Measurements from ENCODE around the gene C14orf119.

The C14orf119 gene

DNA sequence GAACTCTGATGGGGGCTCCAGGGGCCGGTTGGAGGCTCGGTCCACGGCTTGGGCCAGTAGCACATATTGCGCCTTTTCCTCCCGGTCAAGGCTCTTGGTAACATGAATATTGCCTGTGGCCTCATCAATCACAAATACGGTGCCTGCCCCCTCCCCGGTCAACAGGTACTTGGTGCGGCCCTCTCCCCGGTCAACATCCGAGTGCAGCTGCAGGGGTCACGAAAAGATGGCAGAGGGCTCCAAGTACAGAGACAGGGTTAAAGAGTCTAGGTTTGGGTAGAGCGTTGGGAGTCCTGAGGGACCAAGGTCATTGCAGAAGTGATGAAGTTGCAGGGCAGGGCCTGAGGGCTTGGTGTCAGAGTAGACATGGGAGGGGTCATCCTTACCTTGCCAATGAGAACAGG is 40.2 kb upstream of the C14orf119 start:
- Histone ChIP-seq H3K9ac (ENCODE audit: low read length) (no peak overlapping the region), H3K4me1 (ENCODE audit: control insufficient read depth, insufficient read depth, low read length) (peaks cover 8% of the 10 kb centered on the region), H3K36me3 (ENCODE audit: control insufficient read depth, insufficient read depth, low read length, severe bottlenecking) (peaks cover 20% of the 10 kb centered on the region), H3K4me3 (ENCODE audit: low read length) (no peak overlapping the region), H3K9me3 (ENCODE audit: control insufficient read depth, low read length) (no peaks in the 10 kb centered on the region), H3K27me3 (replicated peaks; ENCODE audit: control insufficient read depth, insufficient read depth, low read length) (no peaks in the 10 kb centered on the region)
- DNase-seq (ENCODE audit: low read depth): no peak

DNA sequence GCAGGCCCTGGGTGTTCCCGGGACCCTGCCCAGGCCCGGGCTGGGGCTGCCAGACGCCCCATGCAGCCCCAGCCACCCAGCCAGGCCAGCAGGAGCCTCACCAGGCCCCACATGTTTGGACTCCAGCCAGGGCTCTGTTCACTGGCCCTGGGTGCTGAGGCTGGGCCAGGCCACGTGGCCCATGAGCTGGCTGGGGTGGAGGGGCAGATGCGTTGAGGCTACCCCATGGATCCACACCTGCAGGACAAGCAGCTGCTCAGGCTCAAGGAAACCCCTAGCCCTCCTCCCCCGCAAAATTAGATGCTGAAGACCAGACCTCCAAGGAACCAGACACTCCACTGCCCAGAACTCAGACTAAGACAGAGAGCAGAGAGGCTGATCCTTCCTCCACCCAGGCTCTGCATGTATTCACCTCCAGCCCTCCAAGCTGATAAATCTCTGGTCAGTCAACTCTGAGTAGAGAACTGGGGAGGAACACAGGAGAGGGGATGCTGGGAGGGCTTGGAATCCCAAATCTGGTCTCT is 39.6 kb upstream of the C14orf119 start:
- Histone ChIP-seq H3K36me3 (ENCODE audit: control insufficient read depth, insufficient read depth, low read length, severe bottlenecking) (peaks cover 25% of the 10 kb centered on the region), H3K4me3 (ENCODE audit: low read length) (no peak overlapping the region), H3K9ac (ENCODE audit: low read length) (no peak overlapping the region), H3K27me3 (replicated peaks; ENCODE audit: control insufficient read depth, insufficient read depth, low read length) (no peaks in the 10 kb centered on the region), H3K9me3 (ENCODE audit: control insufficient read depth, low read length) (no peaks in the 10 kb centered on the region), H3K4me1 (ENCODE audit: control insufficient read depth, insufficient read depth, low read length) (peaks cover 8% of the 10 kb centered on the region)
- DNase-seq (ENCODE audit: low read depth): no peak

- Histone ChIP-seq H3K4me3 (ENCODE audit: low read length) (no peak overlapping the region), H3K4me1 (ENCODE audit: control insufficient read depth, insufficient read depth, low read length) (peaks cover 8% of the 10 kb centered on the region), H3K9me3 (ENCODE audit: control insufficient read depth, low read length) (no peaks in the 10 kb centered on the region), H3K36me3 (ENCODE audit: control insufficient read depth, insufficient read depth, low read length, severe bottlenecking) (peaks cover 32% of the 10 kb centered on the region), H3K27me3 (replicated peaks; ENCODE audit: control insufficient read depth, insufficient read depth, low read length) (no peaks in the 10 kb centered on the region), H3K9ac (ENCODE audit: low read length) (peak overlapping the region; percentile 62)
- peak; percentile 81 for DNase-seq (ENCODE audit: low read depth)
These were observed 39.0 kb upstream of the C14orf119 start for GRCh38 chr14:23056145-23056955.

GRCh38 chr14:23056956-23057756 is 38.1 kb upstream of the C14orf119 start, which contains the start of gene CDH24:
Gene CDH24, minus strand, starts transcription at chr14:23057520. Its CDS starts 1,787 bp downstream, at chr14:23055733.
- peak within 1 kb of the TSS; percentile 71 for H3K9ac ChIP-seq (ENCODE audit: low read length)
- H3K9me3 ChIP-seq (ENCODE audit: control insufficient read depth, low read length): no peaks in the 10 kb centered on the region
- peaks cover 35% of the 10 kb centered on the region for H3K36me3 ChIP-seq (ENCODE audit: control insufficient read depth, insufficient read depth, low read length, severe bottlenecking)
- peak within 1 kb of the TSS; percentile 74 for H3K4me3 ChIP-seq (ENCODE audit: low read length)
- DNase-seq (ENCODE audit: low read depth): peak; percentile 90
- peaks cover 13% of the 10 kb centered on the region for H3K4me1 ChIP-seq (ENCODE audit: control insufficient read depth, insufficient read depth, low read length)
- H3K27me3 ChIP-seq (replicated peaks; ENCODE audit: control insufficient read depth, insufficient read depth, low read length): no peaks in the 10 kb centered on the region

GRCh38 chr14:23057757-23058653 is 37.3 kb upstream of the C14orf119 start:
- Histone ChIP-seq H3K9ac (ENCODE audit: low read length) (peak overlapping the region; percentile 71), H3K27me3 (replicated peaks; ENCODE audit: control insufficient read depth, insufficient read depth, low read length) (no peaks in the 10 kb centered on the region), H3K4me3 (ENCODE audit: low read length) (peak overlapping the region; percentile 74), H3K36me3 (ENCODE audit: control insufficient read depth, insufficient read depth, low read length, severe bottlenecking) (peaks cover 44% of the 10 kb centered on the region), H3K4me1 (ENCODE audit: control insufficient read depth, insufficient read depth, low read length) (peaks cover 18% of the 10 kb centered on the region), H3K9me3 (ENCODE audit: control insufficient read depth, low read length) (no peaks in the 10 kb centered on the region)
- peak; percentile 94 for DNase-seq (ENCODE audit: low read depth)

DNA sequence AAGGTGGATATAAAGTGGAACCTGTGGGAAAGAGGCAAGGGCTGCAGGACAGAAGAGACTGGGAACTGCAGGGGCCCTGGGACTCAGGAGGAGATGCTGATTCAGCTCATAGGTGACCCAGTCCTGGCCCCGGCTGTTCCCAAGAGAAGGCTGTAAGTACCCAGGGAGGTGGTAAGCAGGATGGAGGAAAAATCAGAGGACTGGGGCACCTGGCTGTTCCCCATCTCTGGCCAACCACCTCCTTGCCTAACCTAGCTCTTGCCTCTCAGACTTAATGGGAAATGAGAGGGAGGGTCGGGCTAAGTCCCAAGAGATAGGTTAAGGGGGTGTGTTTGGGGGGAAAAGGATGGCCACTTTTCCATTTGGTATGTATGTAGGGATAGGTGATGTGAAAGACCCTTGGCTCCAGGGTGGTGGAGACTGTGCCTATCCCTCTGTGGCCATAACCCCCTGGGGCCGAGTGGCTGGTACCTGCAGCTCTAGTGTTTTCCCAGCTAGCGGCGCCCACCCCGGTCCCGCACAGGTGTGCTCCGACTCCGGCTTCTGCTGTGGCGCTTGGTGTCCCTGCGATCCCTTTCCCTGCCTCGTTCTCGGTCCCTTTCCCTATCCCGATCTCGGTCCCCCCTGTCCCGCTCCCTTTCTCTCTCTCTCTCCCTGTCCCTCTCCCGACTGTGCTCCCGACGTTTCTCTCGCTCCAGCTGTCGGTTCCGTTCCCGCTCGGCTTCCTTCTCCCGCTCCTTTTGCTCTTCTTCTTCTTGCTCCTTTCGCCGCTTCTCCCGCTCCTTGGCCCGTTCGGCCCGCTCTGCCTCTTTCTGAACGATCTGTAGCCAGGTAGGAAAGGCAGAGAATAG is 36.4 kb upstream of the C14orf119 start:
- peaks cover 18% of the 10 kb centered on the region for H3K4me1 ChIP-seq (ENCODE audit: control insufficient read depth, insufficient read depth, low read length)
- no peak for DNase-seq (ENCODE audit: low read depth)
- no peak overlapping the region for H3K4me3 ChIP-seq (ENCODE audit: low read length)
- H3K9ac ChIP-seq (ENCODE audit: low read length): no peak overlapping the region
- H3K27me3 ChIP-seq (replicated peaks; ENCODE audit: control insufficient read depth, insufficient read depth, low read length): no peaks in the 10 kb centered on the region
- no peaks in the 10 kb centered on the region for H3K9me3 ChIP-seq (ENCODE audit: control insufficient read depth, low read length)
- peaks cover 52% of the 10 kb centered on the region for H3K36me3 ChIP-seq (ENCODE audit: control insufficient read depth, insufficient read depth, low read length, severe bottlenecking)

GRCh38 chr14:23060536-23061260 is 34.6 kb upstream of the C14orf119 start:
- Histone ChIP-seq H3K9ac (ENCODE audit: low read length) (no peak overlapping the region), H3K27me3 (replicated peaks; ENCODE audit: control insufficient read depth, insufficient read depth, low read length) (no peaks in the 10 kb centered on the region), H3K4me1 (ENCODE audit: control insufficient read depth, insufficient read depth, low read length) (peaks cover 18% of the 10 kb centered on the region), H3K4me3 (ENCODE audit: low read length) (no peak overlapping the region), H3K9me3 (ENCODE audit: control insufficient read depth, low read length) (no peaks in the 10 kb centered on the region), H3K36me3 (ENCODE audit: control insufficient read depth, insufficient read depth, low read length, severe bottlenecking) (peaks cover 71% of the 10 kb centered on the region)
- no peak for DNase-seq (ENCODE audit: low read depth)

- H3K36me3 ChIP-seq (ENCODE audit: control insufficient read depth, insufficient read depth, low read length, severe bottlenecking): peaks cover 83% of the 10 kb centered on the region
- H3K9me3 ChIP-seq (ENCODE audit: control insufficient read depth, low read length): no peaks in the 10 kb centered on the region
- H3K27me3 ChIP-seq (replicated peaks; ENCODE audit: control insufficient read depth, insufficient read depth, low read length): no peaks in the 10 kb centered on the region
- DNase-seq (ENCODE audit: low read depth): peak; percentile 87
- H3K4me1 ChIP-seq (ENCODE audit: control insufficient read depth, insufficient read depth, low read length): peaks cover 19% of the 10 kb centered on the region
- H3K4me3 ChIP-seq (ENCODE audit: low read length): no peak overlapping the region
- H3K9ac ChIP-seq (ENCODE audit: low read length): no peak overlapping the region
These were observed 33.3 kb upstream of the C14orf119 start for GRCh38 chr14:23062002-23062401.

- Histone ChIP-seq H3K4me3 (ENCODE audit: low read length) (no peak overlapping the region), H3K27me3 (replicated peaks; ENCODE audit: control insufficient read depth, insufficient read depth, low read length) (no peaks in the 10 kb centered on the region), H3K9ac (ENCODE audit: low read length) (no peak overlapping the region), H3K4me1 (ENCODE audit: control insufficient read depth, insufficient read depth, low read length) (peaks cover 29% of the 10 kb centered on the region), H3K9me3 (ENCODE audit: control insufficient read depth, low read length) (no peaks in the 10 kb centered on the region), H3K36me3 (ENCODE audit: control insufficient read depth, insufficient read depth, low read length, severe bottlenecking) (peaks cover 92% of the 10 kb centered on the region)
- DNase-seq (ENCODE audit: low read depth): no peak
These were observed 31.7 kb upstream of the C14orf119 start for GRCh38 chr14:23063601-23064000.

Data from adipocyte (in vitro differentiated cells).